A673 (cell line): Measurements from ENCODE around the gene CTNNA3. TPM values are rescaled to one million over a fixed set of nuclear protein-coding genes. Genes with fewer than 3 reads are reported as not detected.

ENCODE experiments used
- BruUV-seq: library from RNA; stranded (reverse); fragments of 400-500 nt; replicated peaks from 2 replicates; lab custom pipeline; 2021; lab: Mats Ljungman, UMichigan
- CTCF ChIA-PET: fragments of 300-600 bp; sonication (Branson Sonifier 250); formaldehyde crosslinking; loops from one replicate; lab custom pipeline; 2022; ENCODE audit warnings: antibody characterized with exemption; lab: Charles Lee
- POLR2A ChIA-PET: fragments of 300-600 bp; sonication (Branson Sonifier 250); formaldehyde crosslinking; loops from one replicate; lab custom pipeline; 2022; ENCODE audit warnings: antibody characterized with exemption; ENCODE audit not compliant: low non-redundant PET; lab: Charles Lee
- DNase-seq: peaks from one replicate; pipeline ENCODE4 v3.0.0-alpha.2; 2015; ENCODE audit warnings: low spot score
- H3K27ac ChIP-seq: fragments of 200-600 bp; sonication (generic); 2 replicates; pipeline ENCODE4 v1.5.1; 2016; ENCODE audit warnings: mixed run types, low read depth, mild to moderate bottlenecking, mixed read lengths, antibody characterized with exemption, low read length; ENCODE audit not compliant: poor library complexity, severe bottlenecking
- H3K27me3 ChIP-seq: fragments of 200-600 bp; sonication (generic); replicated peaks from 2 replicates; pipeline ENCODE4 v1.6.1; 2017; ENCODE audit warnings: mixed run types, low read depth, mild to moderate bottlenecking, mixed read lengths, antibody characterized with exemption, low read length; ENCODE audit not compliant: insufficient read depth, poor library complexity
- H3K36me3 ChIP-seq: fragments of 200-600 bp; sonication (generic); 2 replicates; pipeline ENCODE4 v1.6.1; 2016; ENCODE audit warnings: mixed run types, mild to moderate bottlenecking, mixed read lengths, antibody characterized with exemption, low read length; ENCODE audit not compliant: insufficient read depth, poor library complexity, severe bottlenecking
- H3K4me1 ChIP-seq: fragments of 200-600 bp; sonication (generic); 2 replicates; pipeline ENCODE4 v1.6.1; 2017; ENCODE audit warnings: mixed run types, mild to moderate bottlenecking, mixed read lengths, antibody characterized with exemption, low read length; ENCODE audit not compliant: insufficient read depth, poor library complexity, severe bottlenecking
- H3K4me3 ChIP-seq: fragments of 200-600 bp; sonication (generic); 2 replicates; pipeline ENCODE4 v1.5.1; 2016; ENCODE audit warnings: low read depth, mixed run types, mild to moderate bottlenecking, mixed read lengths, low read length; ENCODE audit not compliant: poor library complexity, severe bottlenecking
- H3K9me3 ChIP-seq: fragments of 200-600 bp; sonication (generic); 2 replicates; pipeline ENCODE4 v1.6.1; 2016; ENCODE audit warnings: mixed run types, low read depth, mild to moderate bottlenecking, mixed read lengths, antibody characterized with exemption, low read length; ENCODE audit not compliant: poor library complexity, severe bottlenecking
- EZH2 ChIP-seq: fragments of 200-600 bp; sonication (generic); IDR thresholded peaks from 2 replicates; pipeline ENCODE4 v1.6.1; 2017; ENCODE audit warnings: borderline replicate concordance, low read depth, mild to moderate bottlenecking, mixed read lengths, antibody characterized with exemption, low read length; ENCODE audit not compliant: poor library complexity, severe bottlenecking
- intact Hi-C: fragments of 100-400 bp; cut with micrococcal nuclease; formaldehyde crosslinking; loops from one replicate; pipeline ENCODE4 v1.10.0; 2022; ENCODE audit not compliant: unreplicated experiment
- total RNA-seq: library from RNA; stranded (reverse); gene quantifications from 2 replicates; pipeline ENCODE4 v1.2.3, GENCODE V29; 2021
- TF ChIP-seq, protein P1 (sequence below): fragments of 300-800, 200-600 bp; sonication (generic); conservative IDR thresholded peaks from 2 replicates; pipeline ENCODE4 v1.5.1; 2017; ENCODE audit warnings: low read depth, mild to moderate bottlenecking, antibody characterized with exemption, low read length, moderate library complexity, mixed read lengths

Gene CTNNA3
- total RNA-seq, 1 experiment from 2014 or later: not detected

DNA sequence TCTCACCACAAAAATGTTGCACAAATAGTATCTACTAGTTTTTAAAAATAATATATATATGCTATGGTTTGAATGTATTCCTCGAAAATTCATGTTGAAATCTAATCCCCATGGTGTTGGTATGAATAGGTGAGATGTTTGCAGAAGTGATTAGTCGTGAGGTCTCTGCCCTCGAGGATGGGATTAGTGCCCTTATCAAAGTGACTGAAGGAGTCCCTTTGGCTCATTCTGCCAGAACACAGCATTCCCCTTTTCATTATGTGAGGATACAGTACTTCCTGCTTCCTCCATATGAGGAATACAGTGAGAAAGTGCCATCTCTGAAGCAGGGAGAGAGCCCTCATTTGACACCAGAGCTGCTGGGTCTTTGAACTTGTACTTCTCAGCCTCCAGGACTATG lies 1547.7 kb downstream of the CTNNA3 start:
- Histone ChIP-seq H3K9me3 (no peaks in the 10 kb centered on the region), H3K27ac (no peak overlapping the region), H3K4me1 (no peaks in the 10 kb centered on the region), H3K4me3 (no peak overlapping the region), H3K36me3 (no peaks in the 10 kb centered on the region), H3K27me3 (no peaks in the 10 kb centered on the region)
- POLR2A ChIA-PET: no interaction called here
- no peak for TF ChIP-seq EZH2
- TF ChIP-seq, protein P1, sequence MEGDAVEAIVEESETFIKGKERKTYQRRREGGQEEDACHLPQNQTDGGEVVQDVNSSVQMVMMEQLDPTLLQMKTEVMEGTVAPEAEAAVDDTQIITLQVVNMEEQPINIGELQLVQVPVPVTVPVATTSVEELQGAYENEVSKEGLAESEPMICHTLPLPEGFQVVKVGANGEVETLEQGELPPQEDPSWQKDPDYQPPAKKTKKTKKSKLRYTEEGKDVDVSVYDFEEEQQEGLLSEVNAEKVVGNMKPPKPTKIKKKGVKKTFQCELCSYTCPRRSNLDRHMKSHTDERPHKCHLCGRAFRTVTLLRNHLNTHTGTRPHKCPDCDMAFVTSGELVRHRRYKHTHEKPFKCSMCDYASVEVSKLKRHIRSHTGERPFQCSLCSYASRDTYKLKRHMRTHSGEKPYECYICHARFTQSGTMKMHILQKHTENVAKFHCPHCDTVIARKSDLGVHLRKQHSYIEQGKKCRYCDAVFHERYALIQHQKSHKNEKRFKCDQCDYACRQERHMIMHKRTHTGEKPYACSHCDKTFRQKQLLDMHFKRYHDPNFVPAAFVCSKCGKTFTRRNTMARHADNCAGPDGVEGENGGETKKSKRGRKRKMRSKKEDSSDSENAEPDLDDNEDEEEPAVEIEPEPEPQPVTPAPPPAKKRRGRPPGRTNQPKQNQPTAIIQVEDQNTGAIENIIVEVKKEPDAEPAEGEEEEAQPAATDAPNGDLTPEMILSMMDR: no peak
- CTCF ChIA-PET: no interaction called here
- intact Hi-C loops: no loop called here
- no TSS peak for BruUV-seq
- DNase-seq: no peak

DNA sequence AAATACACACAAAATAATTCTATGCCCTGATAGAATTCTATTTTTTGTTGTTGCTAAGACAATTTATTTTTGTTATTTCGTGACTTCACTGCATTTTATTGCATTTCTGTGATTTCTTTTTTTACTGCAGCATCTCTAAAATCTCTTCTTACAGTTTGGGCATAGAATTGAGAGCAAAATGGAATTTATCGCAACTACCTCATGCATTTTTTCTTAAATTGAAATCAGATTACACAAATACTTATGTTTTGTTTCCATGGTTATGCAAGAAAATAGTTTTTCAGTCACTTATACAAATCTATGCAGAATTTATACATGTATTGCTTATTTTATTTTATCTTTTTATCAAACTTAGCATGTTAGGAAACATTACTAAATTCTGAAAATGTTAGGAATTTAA lies 1552.0 kb downstream of the CTNNA3 start:
- ChIA-PET POLR2A (no interaction called here), CTCF (no interaction called here)
- Histone ChIP-seq H3K4me1 (no peaks in the 10 kb centered on the region), H3K27me3 (no peaks in the 10 kb centered on the region), H3K9me3 (no peaks in the 10 kb centered on the region), H3K27ac (no peak overlapping the region), H3K36me3 (no peaks in the 10 kb centered on the region), H3K4me3 (no peak overlapping the region)
- intact Hi-C loops: no loop called here
- no peak for DNase-seq
- BruUV-seq: no TSS peak
- TF ChIP-seq EZH2: no peak
- TF ChIP-seq, protein P1: no peak

- Histone ChIP-seq H3K36me3 (no peaks in the 10 kb centered on the region), H3K27ac (no peak overlapping the region), H3K4me3 (no peak overlapping the region), H3K9me3 (no peaks in the 10 kb centered on the region), H3K4me1 (no peaks in the 10 kb centered on the region), H3K27me3 (no peaks in the 10 kb centered on the region)
- DNase-seq: no peak
- intact Hi-C loops: no loop called here
- ChIA-PET POLR2A (no interaction called here), CTCF (no interaction called here)
- no TSS peak for BruUV-seq
- TF ChIP-seq EZH2: no peak
- TF ChIP-seq, protein P1: no peak
Observed at GRCh38 chr10:66102756-66103155, 1593.2 kb downstream of the CTNNA3 start.
